Measurements from ENCODE around the gene GAGE12E.
"Not testable (repeated sequence)": the region's sequence is repeated elsewhere in the genome, so short reads cannot be mapped to it uniquely, and the experiment has no call there.

GAGE12E gene, protein sequence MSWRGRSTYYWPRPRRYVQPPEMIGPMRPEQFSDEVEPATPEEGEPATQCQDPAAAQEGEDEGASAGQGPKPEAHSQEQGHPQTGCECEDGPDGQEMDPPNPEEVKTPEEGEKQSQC

DNA sequence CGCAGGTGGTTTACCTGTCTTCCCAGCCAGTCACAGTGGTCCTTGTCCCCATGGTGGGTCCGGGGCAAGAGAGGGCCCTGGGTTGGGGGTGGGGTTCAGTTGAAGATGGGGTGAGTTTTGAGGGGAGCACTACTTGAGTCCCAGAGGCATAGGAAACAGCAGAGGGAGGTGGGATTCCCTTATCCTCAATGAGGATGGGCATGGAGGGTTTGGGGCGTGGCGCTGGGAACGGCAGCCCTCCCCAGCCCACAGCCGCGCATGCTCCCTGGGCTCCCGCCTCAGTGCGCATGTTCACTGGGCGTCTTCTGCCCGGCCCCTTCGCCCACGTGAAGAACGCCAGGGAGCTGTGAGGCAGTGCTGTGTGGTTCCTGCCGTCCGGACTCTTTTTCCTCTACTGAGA, at the start of gene GAGE12E:
Gene GAGE12E (plus strand): TSS at position 301 of the 400 bp plus-strand sequence. CDS start 1,155 bp downstream, outside the sequence.
- not testable (repeated sequence) for DNase-seq (ENCODE audit: low spot score)

DNA sequence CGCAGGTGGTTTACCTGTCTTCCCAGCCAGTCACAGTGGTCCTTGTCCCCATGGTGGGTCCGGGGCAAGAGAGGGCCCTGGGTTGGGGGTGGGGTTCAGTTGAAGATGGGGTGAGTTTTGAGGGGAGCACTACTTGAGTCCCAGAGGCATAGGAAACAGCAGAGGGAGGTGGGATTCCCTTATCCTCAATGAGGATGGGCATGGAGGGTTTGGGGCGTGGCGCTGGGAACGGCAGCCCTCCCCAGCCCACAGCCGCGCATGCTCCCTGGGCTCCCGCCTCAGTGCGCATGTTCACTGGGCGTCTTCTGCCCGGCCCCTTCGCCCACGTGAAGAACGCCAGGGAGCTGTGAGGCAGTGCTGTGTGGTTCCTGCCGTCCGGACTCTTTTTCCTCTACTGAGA, 19.2 kb upstream of the GAGE12E start, which contains the start of gene GAGE12C:
Gene GAGE12C (plus strand): TSS at position 301 of the 400 bp plus-strand sequence. CDS start 1,155 bp downstream, outside the sequence.
- not testable (repeated sequence) for DNase-seq (ENCODE audit: low spot score)

DNA sequence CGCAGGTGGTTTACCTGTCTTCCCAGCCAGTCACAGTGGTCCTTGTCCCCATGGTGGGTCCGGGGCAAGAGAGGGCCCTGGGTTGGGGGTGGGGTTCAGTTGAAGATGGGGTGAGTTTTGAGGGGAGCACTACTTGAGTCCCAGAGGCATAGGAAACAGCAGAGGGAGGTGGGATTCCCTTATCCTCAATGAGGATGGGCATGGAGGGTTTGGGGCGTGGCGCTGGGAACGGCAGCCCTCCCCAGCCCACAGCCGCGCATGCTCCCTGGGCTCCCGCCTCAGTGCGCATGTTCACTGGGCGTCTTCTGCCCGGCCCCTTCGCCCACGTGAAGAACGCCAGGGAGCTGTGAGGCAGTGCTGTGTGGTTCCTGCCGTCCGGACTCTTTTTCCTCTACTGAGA, 9.7 kb upstream of the GAGE12E start, which contains the start of gene GAGE12D:
Gene GAGE12D (plus strand): TSS at position 301 of the 400 bp plus-strand sequence. CDS start 1,155 bp downstream, outside the sequence.
- not testable (repeated sequence) for DNase-seq (ENCODE audit: low spot score)

DNA sequence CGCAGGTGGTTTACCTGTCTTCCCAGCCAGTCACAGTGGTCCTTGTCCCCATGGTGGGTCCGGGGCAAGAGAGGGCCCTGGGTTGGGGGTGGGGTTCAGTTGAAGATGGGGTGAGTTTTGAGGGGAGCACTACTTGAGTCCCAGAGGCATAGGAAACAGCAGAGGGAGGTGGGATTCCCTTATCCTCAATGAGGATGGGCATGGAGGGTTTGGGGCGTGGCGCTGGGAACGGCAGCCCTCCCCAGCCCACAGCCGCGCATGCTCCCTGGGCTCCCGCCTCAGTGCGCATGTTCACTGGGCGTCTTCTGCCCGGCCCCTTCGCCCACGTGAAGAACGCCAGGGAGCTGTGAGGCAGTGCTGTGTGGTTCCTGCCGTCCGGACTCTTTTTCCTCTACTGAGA, 9.5 kb downstream of the GAGE12E start, which contains the start of gene GAGE12F:
Gene GAGE12F (plus strand): TSS at position 301 of the 400 bp plus-strand sequence. CDS start 1,155 bp downstream, outside the sequence.
- DNase-seq (ENCODE audit: low spot score): not testable (repeated sequence)

DNA sequence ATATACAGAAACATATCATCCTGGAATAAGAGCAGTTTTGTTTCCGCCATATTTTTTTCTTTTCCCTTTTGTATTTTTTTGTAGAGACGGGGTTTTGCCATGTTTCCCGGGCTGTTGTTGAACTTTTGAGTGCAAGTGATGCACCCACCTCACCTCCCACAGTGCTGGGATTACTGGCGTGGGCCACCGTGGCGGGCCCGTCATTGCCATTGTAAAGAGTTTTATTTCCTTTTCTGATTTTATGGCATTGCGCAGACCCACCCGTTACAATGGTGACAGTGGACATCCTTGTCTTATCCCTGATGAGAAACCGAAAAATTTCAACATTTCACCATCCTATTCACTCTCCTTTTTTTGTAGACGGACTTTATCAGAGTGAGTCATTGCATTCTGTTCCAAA, 17.6 kb downstream of the GAGE12E start:
- not testable (repeated sequence) for DNase-seq (ENCODE audit: low spot score)

DNA sequence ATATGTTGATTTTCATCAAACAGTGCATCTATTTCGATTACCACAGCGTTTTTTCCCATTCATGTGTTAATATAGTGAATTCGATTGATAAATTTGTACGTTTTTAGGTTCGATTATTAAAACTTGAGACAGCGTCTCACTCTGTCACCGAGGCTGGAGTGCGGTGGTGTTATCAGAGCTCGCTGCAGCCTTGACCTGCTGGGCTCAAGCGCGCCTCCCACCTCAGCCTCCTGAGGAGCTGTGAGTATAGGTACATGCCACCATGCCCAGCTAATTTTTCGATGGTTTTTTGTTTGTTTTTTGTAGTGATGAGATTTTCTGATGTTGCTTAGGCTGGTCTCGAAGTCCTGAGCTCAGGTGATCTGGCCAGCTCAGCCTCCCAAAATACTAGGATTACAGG, 18.1 kb downstream of the GAGE12E start:
- not testable (repeated sequence) for DNase-seq (ENCODE audit: low spot score)

DNA sequence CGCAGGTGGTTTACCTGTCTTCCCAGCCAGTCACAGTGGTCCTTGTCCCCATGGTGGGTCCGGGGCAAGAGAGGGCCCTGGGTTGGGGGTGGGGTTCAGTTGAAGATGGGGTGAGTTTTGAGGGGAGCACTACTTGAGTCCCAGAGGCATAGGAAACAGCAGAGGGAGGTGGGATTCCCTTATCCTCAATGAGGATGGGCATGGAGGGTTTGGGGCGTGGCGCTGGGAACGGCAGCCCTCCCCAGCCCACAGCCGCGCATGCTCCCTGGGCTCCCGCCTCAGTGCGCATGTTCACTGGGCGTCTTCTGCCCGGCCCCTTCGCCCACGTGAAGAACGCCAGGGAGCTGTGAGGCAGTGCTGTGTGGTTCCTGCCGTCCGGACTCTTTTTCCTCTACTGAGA, 19.0 kb downstream of the GAGE12E start, which contains the start of gene GAGE12G:
Gene GAGE12G (plus strand): TSS at position 301 of the 400 bp plus-strand sequence. CDS start 1,155 bp downstream, outside the sequence.
- not testable (repeated sequence) for DNase-seq (ENCODE audit: low spot score)

DNA sequence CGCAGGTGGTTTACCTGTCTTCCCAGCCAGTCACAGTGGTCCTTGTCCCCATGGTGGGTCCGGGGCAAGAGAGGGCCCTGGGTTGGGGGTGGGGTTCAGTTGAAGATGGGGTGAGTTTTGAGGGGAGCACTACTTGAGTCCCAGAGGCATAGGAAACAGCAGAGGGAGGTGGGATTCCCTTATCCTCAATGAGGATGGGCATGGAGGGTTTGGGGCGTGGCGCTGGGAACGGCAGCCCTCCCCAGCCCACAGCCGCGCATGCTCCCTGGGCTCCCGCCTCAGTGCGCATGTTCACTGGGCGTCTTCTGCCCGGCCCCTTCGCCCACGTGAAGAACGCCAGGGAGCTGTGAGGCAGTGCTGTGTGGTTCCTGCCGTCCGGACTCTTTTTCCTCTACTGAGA, 28.6 kb downstream of the GAGE12E start, which contains the start of gene GAGE12H:
Gene GAGE12H (plus strand): TSS at position 301 of the 400 bp plus-strand sequence. CDS start 1,155 bp downstream, outside the sequence.
- DNase-seq (ENCODE audit: low spot score): not testable (repeated sequence)

DNA sequence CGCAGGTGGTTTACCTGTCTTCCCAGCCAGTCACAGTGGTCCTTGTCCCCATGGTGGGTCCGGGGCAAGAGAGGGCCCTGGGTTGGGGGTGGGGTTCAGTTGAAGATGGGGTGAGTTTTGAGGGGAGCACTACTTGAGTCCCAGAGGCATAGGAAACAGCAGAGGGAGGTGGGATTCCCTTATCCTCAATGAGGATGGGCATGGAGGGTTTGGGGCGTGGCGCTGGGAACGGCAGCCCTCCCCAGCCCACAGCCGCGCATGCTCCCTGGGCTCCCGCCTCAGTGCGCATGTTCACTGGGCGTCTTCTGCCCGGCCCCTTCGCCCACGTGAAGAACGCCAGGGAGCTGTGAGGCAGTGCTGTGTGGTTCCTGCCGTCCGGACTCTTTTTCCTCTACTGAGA, 38.1 kb downstream of the GAGE12E start, which contains the start of gene GAGE2A:
Gene GAGE2A (plus strand): TSS at position 301 of the 400 bp plus-strand sequence. CDS start 1,155 bp downstream, outside the sequence.
- DNase-seq (ENCODE audit: low spot score): not testable (repeated sequence)

DNA sequence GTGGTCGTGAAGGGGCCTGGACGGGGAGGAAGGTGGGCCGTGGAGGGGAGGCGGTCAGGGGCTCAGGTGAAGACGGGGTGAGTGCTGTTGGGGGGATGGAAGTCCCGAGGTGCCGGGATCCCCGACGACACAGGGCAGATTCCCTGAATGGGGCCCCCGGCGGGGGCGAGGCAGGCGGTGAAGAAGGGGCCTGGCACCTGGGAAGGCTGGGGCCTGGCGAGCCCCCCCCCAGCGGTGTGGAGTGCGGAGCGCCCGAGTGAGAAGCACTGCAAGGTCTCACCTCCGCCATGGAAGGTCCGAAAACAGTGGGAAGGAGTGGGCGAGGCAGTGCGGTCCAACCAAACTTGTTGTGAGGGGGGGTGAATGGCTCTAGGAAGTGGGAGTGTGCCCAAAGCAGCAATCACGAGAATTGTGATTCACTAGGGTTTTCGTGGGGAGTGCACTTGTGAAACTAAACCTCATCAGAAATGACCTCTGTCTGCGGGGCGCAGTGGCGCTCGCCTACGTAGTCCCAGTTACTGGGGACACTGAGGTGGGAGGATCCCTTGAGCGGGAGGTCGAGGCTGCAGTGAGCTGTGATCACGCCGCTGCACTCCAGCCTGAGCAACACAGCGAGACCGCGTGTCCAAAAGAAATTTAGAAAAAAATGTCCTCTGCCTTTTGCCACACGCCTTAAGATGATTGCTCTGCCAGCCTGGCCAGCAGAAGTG, 38.8 kb downstream of the GAGE12E start:
- not testable (repeated sequence) for DNase-seq (ENCODE audit: low spot score)

DNA sequence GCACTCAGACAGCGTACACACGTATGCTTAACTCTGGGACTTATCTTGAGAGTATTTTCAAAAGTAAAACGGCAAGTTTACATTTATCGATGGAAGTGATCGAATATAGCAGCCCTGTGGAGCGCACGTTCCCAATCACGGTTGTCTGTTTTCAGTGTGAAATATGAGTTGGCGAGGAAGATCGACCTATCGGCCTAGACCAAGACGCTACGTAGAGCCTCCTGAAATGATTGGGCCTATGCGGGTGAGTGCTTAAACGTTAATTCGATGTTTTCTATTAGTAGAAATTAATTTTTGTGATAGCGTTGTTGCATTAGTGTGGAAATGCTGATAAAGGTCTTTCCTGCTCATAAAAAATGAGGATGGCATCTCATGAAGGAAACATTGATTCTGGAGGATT, 39.4 kb downstream of the GAGE12E start:
- DNase-seq (ENCODE audit: low spot score): not testable (repeated sequence)

DNA sequence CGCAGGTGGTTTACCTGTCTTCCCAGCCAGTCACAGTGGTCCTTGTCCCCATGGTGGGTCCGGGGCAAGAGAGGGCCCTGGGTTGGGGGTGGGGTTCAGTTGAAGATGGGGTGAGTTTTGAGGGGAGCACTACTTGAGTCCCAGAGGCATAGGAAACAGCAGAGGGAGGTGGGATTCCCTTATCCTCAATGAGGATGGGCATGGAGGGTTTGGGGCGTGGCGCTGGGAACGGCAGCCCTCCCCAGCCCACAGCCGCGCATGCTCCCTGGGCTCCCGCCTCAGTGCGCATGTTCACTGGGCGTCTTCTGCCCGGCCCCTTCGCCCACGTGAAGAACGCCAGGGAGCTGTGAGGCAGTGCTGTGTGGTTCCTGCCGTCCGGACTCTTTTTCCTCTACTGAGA, 47.6 kb downstream of the GAGE12E start, which contains the start of gene GAGE1:
Gene GAGE1 (plus strand): TSS at position 301 of the 400 bp plus-strand sequence. CDS start 1,155 bp downstream, outside the sequence.
- not testable (repeated sequence) for DNase-seq (ENCODE audit: low spot score)
